ENCODE measurements around the gene RNF135.
"Not testable (repeated sequence)": the region's sequence is repeated elsewhere in the genome, so short reads cannot be mapped to it uniquely, and the experiment has no call there.

DNA sequence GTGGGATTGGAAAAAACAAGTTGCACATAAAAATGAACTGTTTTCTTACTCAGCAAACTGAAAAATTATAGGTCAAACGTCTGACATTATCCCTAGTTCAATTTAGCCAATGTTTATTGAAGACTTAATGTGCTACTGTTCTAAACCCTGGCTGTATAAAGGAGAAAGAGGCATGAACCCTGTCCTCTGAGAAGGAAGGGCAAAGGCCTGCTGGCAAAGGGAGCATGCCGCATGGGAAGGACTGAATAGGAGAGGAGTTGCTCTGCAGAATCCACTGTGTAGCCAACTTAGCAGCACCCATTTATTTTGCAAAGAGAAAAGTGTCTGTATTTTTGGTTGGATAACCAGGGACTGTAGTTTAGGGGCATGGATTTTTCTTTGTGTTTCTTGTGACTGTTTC lies 52.3 kb downstream of the RNF135 start:
- TF ChIP-seq, protein P1, sequence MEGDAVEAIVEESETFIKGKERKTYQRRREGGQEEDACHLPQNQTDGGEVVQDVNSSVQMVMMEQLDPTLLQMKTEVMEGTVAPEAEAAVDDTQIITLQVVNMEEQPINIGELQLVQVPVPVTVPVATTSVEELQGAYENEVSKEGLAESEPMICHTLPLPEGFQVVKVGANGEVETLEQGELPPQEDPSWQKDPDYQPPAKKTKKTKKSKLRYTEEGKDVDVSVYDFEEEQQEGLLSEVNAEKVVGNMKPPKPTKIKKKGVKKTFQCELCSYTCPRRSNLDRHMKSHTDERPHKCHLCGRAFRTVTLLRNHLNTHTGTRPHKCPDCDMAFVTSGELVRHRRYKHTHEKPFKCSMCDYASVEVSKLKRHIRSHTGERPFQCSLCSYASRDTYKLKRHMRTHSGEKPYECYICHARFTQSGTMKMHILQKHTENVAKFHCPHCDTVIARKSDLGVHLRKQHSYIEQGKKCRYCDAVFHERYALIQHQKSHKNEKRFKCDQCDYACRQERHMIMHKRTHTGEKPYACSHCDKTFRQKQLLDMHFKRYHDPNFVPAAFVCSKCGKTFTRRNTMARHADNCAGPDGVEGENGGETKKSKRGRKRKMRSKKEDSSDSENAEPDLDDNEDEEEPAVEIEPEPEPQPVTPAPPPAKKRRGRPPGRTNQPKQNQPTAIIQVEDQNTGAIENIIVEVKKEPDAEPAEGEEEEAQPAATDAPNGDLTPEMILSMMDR (optimal IDR thresholded peaks at IDR 0.05 in 1 of 3, IDR thresholded peaks at IDR 0.05 in 1 of 3, conservative IDR thresholded peaks at IDR 0.05 in 1 of 3; ENCODE audit: extremely low read depth in 1 of 3, insufficient read depth in 2 of 3, low read length in 3 of 3) = not testable (repeated sequence)
- TF ChIP-seq EZH2 (IDR thresholded peaks at IDR 0.05; ENCODE audit: low read length) = not testable (repeated sequence)
